Hepatocyte (in vitro differentiated cells): ENCODE data around the gene XYLT1.

Experiments
- CTCF ChIP-seq: fragments of 200-600 bp; sonication (generic); IDR thresholded peaks from 2 replicates; pipeline ENCODE4 v1.5.1; 2016; ENCODE audit warnings: antibody characterized with exemption, mild to moderate bottlenecking; ENCODE audit not compliant: poor library complexity
- EZH2 ChIP-seq: fragments of 200-600 bp; sonication (generic); IDR thresholded peaks from 2 replicates; pipeline ENCODE4 v1.6.1; 2016; ENCODE audit warnings: antibody characterized with exemption, mild to moderate bottlenecking, borderline replicate concordance

- no peak for TF ChIP-seq CTCF
- TF ChIP-seq EZH2: no peak
These were observed 325.7 kb downstream of the XYLT1 start for GRCh38 chr16:17145029-17145428.
